ENCODE measurements around the gene PBX3. TPM values are rescaled to one million over a fixed set of nuclear protein-coding genes. Genes with fewer than 3 reads are reported as not detected.

PBX3 gene
- total RNA-seq, 1 donor from 2014 or later, result 6.3 TPM

DNA sequence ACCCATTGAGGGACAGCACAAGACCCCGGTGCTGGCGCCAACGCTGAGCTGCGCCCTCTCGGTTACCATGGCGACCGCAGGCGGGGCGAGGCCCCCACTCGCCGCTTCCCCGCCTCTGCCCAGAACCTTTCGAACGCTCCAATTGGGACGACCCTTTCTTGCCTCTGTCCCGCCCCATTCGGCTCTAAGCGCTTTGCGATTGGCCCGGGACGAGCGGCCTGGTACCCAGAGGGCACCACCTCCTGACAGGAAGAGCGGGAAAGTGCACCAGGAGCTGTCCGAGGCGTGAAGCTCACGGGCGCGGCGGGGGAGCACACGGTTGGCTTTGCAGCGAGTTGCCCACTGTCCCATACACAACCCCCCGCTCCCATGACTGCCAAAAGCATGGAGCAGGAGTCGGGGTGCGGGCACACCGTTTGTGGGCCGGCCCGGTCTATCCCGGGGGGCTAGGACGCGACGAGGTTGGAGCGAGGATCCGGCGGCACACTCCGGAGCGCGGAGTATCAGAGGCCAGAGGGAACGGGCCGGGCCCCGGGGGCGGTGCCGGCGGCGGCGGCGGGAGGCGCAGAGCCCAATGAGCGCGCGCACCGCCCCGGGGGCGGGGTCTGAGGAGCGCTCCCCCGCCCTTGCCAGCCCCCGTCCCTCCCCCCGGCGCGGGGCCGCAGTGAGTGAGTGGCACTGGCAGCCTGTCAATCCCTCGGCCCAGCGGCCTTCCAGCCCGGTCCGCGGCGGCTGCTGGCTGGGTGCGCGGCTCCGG is 978 bp upstream of the PBX3 start:
- Histone ChIP-seq H3K36me3 (ENCODE audit: control insufficient read depth, insufficient read depth, low read length) (no peaks in the 10 kb centered on the region), H3K4me3 (ENCODE audit: low read depth, low read length) (peak overlapping the region; percentile 95), H3K27me3 (ENCODE audit: control insufficient read depth, insufficient read depth, low read length) (no peaks in the 10 kb centered on the region)
- no peak for FAIRE-seq
- DNase-seq (ENCODE audit: low read depth), result peak; percentile 84
- TF ChIP-seq, protein P1, sequence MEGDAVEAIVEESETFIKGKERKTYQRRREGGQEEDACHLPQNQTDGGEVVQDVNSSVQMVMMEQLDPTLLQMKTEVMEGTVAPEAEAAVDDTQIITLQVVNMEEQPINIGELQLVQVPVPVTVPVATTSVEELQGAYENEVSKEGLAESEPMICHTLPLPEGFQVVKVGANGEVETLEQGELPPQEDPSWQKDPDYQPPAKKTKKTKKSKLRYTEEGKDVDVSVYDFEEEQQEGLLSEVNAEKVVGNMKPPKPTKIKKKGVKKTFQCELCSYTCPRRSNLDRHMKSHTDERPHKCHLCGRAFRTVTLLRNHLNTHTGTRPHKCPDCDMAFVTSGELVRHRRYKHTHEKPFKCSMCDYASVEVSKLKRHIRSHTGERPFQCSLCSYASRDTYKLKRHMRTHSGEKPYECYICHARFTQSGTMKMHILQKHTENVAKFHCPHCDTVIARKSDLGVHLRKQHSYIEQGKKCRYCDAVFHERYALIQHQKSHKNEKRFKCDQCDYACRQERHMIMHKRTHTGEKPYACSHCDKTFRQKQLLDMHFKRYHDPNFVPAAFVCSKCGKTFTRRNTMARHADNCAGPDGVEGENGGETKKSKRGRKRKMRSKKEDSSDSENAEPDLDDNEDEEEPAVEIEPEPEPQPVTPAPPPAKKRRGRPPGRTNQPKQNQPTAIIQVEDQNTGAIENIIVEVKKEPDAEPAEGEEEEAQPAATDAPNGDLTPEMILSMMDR (IDR thresholded peaks at IDR 0.05; ENCODE audit: insufficient read depth, low read length, severe bottlenecking), result no peak

DNA sequence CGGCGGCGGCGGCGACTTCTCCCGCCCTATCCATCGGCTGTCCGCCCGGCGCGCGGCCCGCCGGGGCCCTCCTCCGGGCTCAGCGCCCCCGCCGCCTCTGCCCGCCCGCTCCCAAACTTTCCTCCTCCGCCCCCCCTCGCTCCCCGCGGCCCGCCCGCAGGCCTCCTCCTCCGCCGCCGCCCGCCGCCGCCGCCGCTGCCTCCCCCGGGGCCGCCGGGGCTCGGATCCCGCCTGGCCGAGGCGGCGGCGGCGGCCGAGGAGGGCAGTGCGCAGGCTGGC is 460 bp upstream of the PBX3 start:
- no peak for FAIRE-seq

DNA sequence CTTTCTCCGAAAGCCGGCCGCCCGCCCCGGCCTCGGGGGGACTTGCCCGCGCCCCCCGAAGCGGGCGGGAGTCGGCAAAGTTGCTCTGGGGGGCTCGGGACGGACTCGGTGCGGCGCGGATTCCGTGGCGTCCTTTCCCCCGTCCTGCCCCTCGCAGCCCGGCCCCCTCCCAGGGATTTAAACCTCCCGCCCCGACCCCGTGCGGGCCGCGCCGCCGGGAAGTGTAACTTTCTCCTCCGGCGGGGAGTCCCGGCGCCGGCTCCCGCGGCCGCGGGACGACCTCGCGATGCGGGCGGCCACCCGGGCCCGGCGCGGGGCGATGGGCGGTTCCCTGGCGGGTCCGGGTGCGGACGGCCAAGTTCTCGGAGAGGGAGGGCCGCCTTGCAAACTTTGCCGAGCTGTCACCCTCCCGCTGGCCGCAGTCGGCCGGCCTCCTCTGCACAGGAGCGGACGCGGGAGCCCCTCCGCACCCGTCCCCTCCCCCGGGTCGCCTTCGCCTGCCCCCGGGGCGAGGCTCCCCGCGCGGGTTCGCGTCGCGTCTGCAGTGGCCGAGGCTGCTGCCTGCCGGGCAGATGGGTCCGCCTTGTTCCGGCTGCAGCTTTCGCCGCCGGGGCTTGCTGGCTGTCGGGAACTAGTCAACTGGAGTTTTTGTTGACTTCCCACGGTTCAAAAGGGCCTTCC is 732 bp downstream of the PBX3 start:
- Histone ChIP-seq H3K36me3 (ENCODE audit: control insufficient read depth, insufficient read depth, low read length) (no peaks in the 10 kb centered on the region), H3K27me3 (ENCODE audit: control insufficient read depth, insufficient read depth, low read length) (no peaks in the 10 kb centered on the region), H3K4me3 (ENCODE audit: low read depth, low read length) (peak overlapping the region; percentile 95)
- no peak for FAIRE-seq
- DNase-seq (ENCODE audit: low read depth), result no peak
- TF ChIP-seq, protein P1 (IDR thresholded peaks at IDR 0.05; ENCODE audit: insufficient read depth, low read length, severe bottlenecking), result no peak

More for the DNA sequence above, 460 bp upstream of the PBX3 start:
- H3K4me3 ChIP-seq (ENCODE audit: low read depth, low read length), result peak overlapping the region; percentile 95
- no peaks in the 10 kb centered on the region for H3K36me3 ChIP-seq (ENCODE audit: control insufficient read depth, insufficient read depth, low read length)
- no peaks in the 10 kb centered on the region for H3K27me3 ChIP-seq (ENCODE audit: control insufficient read depth, insufficient read depth, low read length)
- TF ChIP-seq, protein P1 (IDR thresholded peaks at IDR 0.05; ENCODE audit: insufficient read depth, low read length, severe bottlenecking), result no peak
- DNase-seq (ENCODE audit: low read depth), result no peak

DNA sequence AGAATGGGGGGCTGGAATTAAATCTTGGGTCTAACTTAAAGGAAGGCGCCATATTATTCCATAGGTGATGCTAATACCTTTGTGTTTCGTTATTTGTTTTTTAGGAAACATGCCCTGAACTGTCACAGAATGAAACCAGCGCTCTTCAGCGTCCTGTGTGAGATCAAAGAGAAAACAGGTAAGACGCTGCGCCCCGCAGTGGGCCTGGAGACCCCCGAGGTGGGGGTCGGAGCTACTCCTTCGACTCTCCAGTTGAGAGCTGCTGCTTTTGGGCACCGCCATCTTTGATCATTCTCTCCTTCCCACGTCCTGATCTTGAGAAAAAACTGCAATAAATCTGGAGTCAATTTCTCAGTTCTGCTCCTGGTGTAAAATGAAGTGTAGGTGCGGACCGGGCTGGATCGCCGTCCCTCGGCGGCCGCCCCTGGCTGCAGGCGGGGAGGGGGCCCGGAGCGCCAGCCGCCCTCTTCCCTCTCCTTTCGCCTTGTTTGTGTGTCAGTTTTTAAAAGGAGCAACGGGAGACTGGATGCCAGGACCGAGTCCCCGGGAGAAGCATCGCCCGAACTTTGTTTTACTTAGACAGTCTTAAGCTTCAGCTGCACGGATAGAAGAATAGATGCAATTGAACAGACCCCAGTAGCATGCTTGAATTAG is 1.4 kb downstream of the PBX3 start:
- TF ChIP-seq, protein P1 (IDR thresholded peaks at IDR 0.05; ENCODE audit: insufficient read depth, low read length, severe bottlenecking), result no peak
- DNase-seq (ENCODE audit: low read depth) (peak; percentile 21), FAIRE-seq (no peak)

DNA sequence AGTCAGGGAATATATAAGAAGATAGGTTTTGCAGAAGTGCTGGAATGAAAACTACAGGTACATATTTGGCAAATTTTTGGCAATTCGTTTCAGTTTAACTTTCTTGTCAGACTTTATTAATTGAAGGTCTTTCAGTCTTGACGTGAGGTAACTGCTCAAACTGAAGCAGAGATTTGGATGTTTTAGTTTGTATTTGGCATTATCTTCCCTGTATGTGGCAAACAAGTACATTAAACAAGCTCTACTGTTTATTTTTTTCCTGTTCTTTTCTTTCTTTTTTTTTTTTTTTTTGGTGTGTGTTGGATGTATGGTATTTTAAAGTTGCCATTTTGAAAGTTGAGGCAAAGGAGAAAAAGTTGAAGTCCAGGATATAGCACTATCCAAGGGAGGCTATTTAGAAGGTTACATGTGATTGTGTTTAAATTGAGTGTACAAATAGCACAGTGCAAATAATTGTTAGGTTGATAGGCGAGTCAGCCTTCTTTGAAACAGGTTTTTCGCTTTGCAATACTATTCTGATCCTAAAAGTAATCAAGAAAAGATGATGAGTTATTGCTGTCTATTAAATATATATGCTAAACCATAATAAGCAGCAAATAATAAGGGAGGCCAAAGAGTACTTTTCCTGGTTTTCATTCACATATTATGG is 2.2 kb downstream of the PBX3 start:
- Histone ChIP-seq H3K27me3 (ENCODE audit: control insufficient read depth, insufficient read depth, low read length) (no peaks in the 10 kb centered on the region), H3K4me3 (ENCODE audit: low read depth, low read length) (peak overlapping the region; percentile 95), H3K36me3 (ENCODE audit: control insufficient read depth, insufficient read depth, low read length) (no peaks in the 10 kb centered on the region)
- TF ChIP-seq, protein P1 (IDR thresholded peaks at IDR 0.05; ENCODE audit: insufficient read depth, low read length, severe bottlenecking), result no peak
- DNase-seq (ENCODE audit: low read depth) (peak; percentile 25), FAIRE-seq (no peak)

More for the DNA sequence above, 1.4 kb downstream of the PBX3 start:
- Histone ChIP-seq H3K27me3 (ENCODE audit: control insufficient read depth, insufficient read depth, low read length) (no peaks in the 10 kb centered on the region), H3K4me3 (ENCODE audit: low read depth, low read length) (peak overlapping the region; percentile 95), H3K36me3 (ENCODE audit: control insufficient read depth, insufficient read depth, low read length) (no peaks in the 10 kb centered on the region)

Data from bronchial epithelial cell (primary cell).